ENCODE data around the gene GEMIN7. TPM values are rescaled to one million over a fixed set of nuclear protein-coding genes. Genes with fewer than 3 reads are reported as not detected.

GEMIN7 gene
- total RNA-seq, 1 donor from 2014 or later = 10.7 TPM

DNA sequence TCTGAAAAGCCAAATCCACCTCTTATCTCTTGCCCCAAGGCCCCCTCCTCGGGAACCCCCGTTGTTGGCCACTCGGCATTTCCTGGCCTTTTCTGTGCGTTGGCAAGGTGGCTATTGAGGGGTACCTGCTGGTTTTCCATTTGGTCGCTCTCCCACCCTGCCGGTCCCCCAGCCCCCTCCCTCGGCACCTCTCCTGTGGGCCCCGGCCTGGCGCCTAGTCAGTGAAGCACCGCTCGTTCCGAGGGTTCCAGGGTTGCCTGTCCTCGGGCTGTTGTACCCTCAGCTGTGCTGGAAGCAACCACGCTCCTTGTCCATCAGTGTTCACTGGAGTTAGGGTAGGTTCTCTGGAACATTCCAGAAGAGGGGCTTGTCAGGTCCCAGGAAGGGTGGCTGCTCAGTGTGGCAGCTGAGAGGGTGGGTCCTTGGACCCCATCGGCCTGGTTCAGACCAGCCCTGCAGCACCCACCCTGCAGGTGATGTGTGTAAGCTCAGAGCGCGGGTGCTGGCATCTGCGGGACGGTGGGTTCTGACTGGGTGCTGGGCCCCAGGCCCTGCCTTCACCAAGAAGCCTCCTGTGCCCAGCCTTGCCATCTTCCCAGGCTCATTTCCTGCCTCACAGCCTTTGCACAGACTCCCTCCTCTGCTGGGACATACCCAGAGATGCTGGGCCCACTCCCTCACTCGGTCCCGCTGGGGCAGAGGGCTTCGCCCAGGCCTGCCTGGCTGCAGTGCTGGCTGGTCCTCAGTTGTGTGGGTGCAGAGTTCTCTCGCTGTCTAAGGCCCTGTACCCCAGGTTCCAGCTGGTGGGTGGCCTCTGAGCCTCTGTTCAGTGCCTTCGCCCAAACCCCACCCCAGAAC, 60.5 kb downstream of the GEMIN7 start:
- intact Hi-C loops (cut with DNase I) = no loop called here
- no peak for DNase-seq (ENCODE audit: low spot score)

GRCh38 chr19:45140144-45140503, 61.1 kb downstream of the GEMIN7 start:
- intact Hi-C loops (cut with DNase I) = no loop called here
- DNase-seq (ENCODE audit: low spot score) = no peak

GRCh38 chr19:45140533-45140932, 61.5 kb downstream of the GEMIN7 start:
- no peak for DNase-seq (ENCODE audit: low spot score)
- intact Hi-C loops (cut with DNase I) = no loop called here

Other genes with a start within 250 kb of the GEMIN7 start
- 60.0 TPM for gene NECTIN2, start 233.0 kb upstream of the GEMIN7 start, total RNA-seq
- gene TOMM40, start 188.0 kb upstream of the GEMIN7 start, total RNA-seq = 43.0 TPM
- 26.6 TPM for gene APOE, start 173.5 kb upstream of the GEMIN7 start, total RNA-seq
- 7.3 TPM for gene APOC1, start 164.7 kb upstream of the GEMIN7 start, total RNA-seq
- not detected for gene APOC4, start 137.0 kb upstream of the GEMIN7 start, total RNA-seq
- gene APOC2, start 133.2 kb upstream of the GEMIN7 start, total RNA-seq = not detected
- gene CLPTM1, start 123.9 kb upstream of the GEMIN7 start, total RNA-seq = 87.4 TPM
- gene RELB, start 77.8 kb upstream of the GEMIN7 start, total RNA-seq = 9.0 TPM
- 45.6 TPM for gene CLASRP, start 40.2 kb upstream of the GEMIN7 start, total RNA-seq
- gene ZNF296, start 2.8 kb upstream of the GEMIN7 start, total RNA-seq = 0.13 TPM
- gene PPP1R37, start 13.9 kb downstream of the GEMIN7 start, total RNA-seq = 18.6 TPM
- gene NKPD1, start 81.7 kb downstream of the GEMIN7 start, total RNA-seq = not detected
- gene TRAPPC6A, start 99.0 kb downstream of the GEMIN7 start, total RNA-seq = 19.9 TPM
- 5.0 TPM for gene BLOC1S3, start 99.5 kb downstream of the GEMIN7 start, total RNA-seq
- gene EXOC3L2, start 166.1 kb downstream of the GEMIN7 start, total RNA-seq = 1.7 TPM
- 36.6 TPM for gene MARK4, start 172.0 kb downstream of the GEMIN7 start, total RNA-seq
- gene CKM, start 243.6 kb downstream of the GEMIN7 start, total RNA-seq = 2,391 TPM

All from cardiac septum (tissue), 1 donor.